Measurements from ENCODE around the gene RPL19. TPM values are rescaled to one million over a fixed set of nuclear protein-coding genes. Genes with fewer than 3 reads are reported as not detected.

RPL19 gene
- total and polyA plus RNA-seq, 8 donors, result 925 to 1,714 (median 1,229) TPM

GRCh38 chr17:39153599-39154051 is 46.5 kb upstream of the RPL19 start:
- no peaks in the 10 kb centered on the region for H3K36me3 ChIP-seq
- no peaks in the 10 kb centered on the region for H3K9me3 ChIP-seq
- H3K27ac ChIP-seq, result peak overlapping the region; percentile 39 to 85 (median 55)
- H3K27me3 ChIP-seq, result no peaks in the 10 kb centered on the region
- H3K4me1 ChIP-seq, result peaks cover 0 to 4% (median 0%) of the 10 kb centered on the region in 3 donors
- intact Hi-C loops (cut with DNase I), result loop anchor here in 2 of 3 donors (5.0 to 10.0 kb wide), 2 partner anchors 89 to 171 kb away; no protein-coding TSS in a partner anchor
- FAIRE-seq, result no peak
- peak; percentile 81 to 96 (median 90) for DNase-seq
- WGBS, 2 donors, result 31 to 33% methylated on average over 16 of the region's 16 CpGs
- H3K4me3 ChIP-seq, result peak overlapping the region; percentile 11 to 61 (median 54)
- peak; percentile 77 to 91 (median 84) for ATAC-seq
- TF ChIP-seq, protein P1, sequence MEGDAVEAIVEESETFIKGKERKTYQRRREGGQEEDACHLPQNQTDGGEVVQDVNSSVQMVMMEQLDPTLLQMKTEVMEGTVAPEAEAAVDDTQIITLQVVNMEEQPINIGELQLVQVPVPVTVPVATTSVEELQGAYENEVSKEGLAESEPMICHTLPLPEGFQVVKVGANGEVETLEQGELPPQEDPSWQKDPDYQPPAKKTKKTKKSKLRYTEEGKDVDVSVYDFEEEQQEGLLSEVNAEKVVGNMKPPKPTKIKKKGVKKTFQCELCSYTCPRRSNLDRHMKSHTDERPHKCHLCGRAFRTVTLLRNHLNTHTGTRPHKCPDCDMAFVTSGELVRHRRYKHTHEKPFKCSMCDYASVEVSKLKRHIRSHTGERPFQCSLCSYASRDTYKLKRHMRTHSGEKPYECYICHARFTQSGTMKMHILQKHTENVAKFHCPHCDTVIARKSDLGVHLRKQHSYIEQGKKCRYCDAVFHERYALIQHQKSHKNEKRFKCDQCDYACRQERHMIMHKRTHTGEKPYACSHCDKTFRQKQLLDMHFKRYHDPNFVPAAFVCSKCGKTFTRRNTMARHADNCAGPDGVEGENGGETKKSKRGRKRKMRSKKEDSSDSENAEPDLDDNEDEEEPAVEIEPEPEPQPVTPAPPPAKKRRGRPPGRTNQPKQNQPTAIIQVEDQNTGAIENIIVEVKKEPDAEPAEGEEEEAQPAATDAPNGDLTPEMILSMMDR (IDR thresholded peaks at IDR 0.05), result no peak

- TF ChIP-seq, protein P1 (IDR thresholded peaks at IDR 0.05), result no peak
- Histone ChIP-seq H3K9me3 (no peaks in the 10 kb centered on the region), H3K27me3 (no peaks in the 10 kb centered on the region), H3K36me3 (no peaks in the 10 kb centered on the region), H3K4me1 (peaks cover 0 to 4% (median 0%) of the 10 kb centered on the region in 3 donors), H3K27ac (no peak overlapping the region), H3K4me3 (no peak overlapping the region)
- FAIRE-seq (no peak), ATAC-seq (no peak), DNase-seq (no peak)
- WGBS, 2 donors, result 55 to 61% methylated on average over 2 of the region's 2 CpGs
- intact Hi-C loops (cut with DNase I), result loop anchor here in 1 of 3 donors (10.0 kb wide), 1 partner anchor 91 kb away; no protein-coding TSS in a partner anchor
These were observed 44.4 kb upstream of the RPL19 start for GRCh38 chr17:39155654-39156053.

- no peaks in the 10 kb centered on the region for H3K9me3 ChIP-seq
- H3K27me3 ChIP-seq, result no peaks in the 10 kb centered on the region
- DNase-seq, result no peak
- WGBS, 2 donors, result 82 to 83% methylated on average over 7 of the region's 7 CpGs
- FAIRE-seq, result no peak
- H3K36me3 ChIP-seq, result no peaks in the 10 kb centered on the region
- no peak overlapping the region for H3K4me3 ChIP-seq
- H3K27ac ChIP-seq, result no peak overlapping the region
- peaks cover 0 to 4% (median 0%) of the 10 kb centered on the region in 3 donors for H3K4me1 ChIP-seq
- TF ChIP-seq, protein P1 (IDR thresholded peaks at IDR 0.05), result no peak
- intact Hi-C loops (cut with DNase I), result loop anchor here in 1 of 3 donors (10.0 kb wide), 1 partner anchor 92 kb away; no protein-coding TSS in a partner anchor
- ATAC-seq, result no peak
These were observed 43.6 kb upstream of the RPL19 start for GRCh38 chr17:39156491-39156890.

DNA sequence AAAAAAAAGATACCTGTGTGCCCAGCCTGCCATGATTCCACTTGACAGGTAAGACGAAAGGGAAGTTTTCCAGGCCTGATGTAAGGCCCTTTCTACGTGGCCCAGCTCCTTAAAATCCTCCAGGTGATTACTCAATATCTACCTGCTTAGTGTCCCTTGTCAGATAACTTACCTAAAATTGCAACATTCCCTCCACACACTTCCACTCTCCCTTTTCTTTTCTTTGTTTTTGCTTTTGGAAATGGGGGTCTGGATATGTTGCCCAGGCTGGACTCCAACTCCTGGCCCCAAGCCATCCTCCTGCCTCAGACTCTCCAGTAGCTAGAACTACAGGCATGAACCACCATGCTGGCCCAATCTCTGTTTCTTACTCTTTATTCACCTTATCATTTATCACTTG is 41.5 kb upstream of the RPL19 start:
- 81 to 87% methylated on average over 2 of the region's 2 CpGs for WGBS, 2 donors
- no peak for FAIRE-seq
- H3K4me3 ChIP-seq, result no peak overlapping the region
- H3K36me3 ChIP-seq, result no peaks in the 10 kb centered on the region
- no peak overlapping the region for H3K27ac ChIP-seq
- H3K9me3 ChIP-seq, result no peaks in the 10 kb centered on the region
- intact Hi-C loops (cut with DNase I), result loop anchor here in 1 of 3 donors (10.0 kb wide), 1 partner anchor 94 kb away; no protein-coding TSS in a partner anchor
- no peaks in the 10 kb centered on the region for H3K27me3 ChIP-seq
- TF ChIP-seq, protein P1 (IDR thresholded peaks at IDR 0.05), result no peak
- no peak for ATAC-seq
- no peaks in the 10 kb centered on the region for H3K4me1 ChIP-seq
- DNase-seq, result no peak

DNA sequence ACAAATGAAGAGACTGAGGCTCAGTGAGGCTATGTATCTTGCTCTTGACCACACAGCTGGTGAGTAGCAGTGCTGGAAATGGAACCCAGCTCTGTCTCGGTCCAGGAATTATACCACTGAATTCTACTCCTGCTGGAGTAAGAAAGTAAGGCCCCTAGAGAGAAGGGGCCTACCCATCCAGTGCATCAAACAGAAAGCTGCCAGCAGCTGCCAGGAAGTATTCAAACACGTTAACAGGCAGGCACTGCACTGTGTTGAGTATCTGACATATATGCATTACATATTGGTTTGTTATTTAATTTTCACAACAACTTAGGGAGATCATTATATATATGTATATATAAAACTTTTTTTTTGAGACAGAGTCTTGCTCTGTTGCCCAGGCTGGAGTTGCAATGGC is 38.1 kb upstream of the RPL19 start:
- ATAC-seq (no peak), FAIRE-seq (no peak), DNase-seq (no peak)
- Histone ChIP-seq H3K9me3 (no peaks in the 10 kb centered on the region), H3K27me3 (no peaks in the 10 kb centered on the region), H3K4me1 (peaks cover 0 to 13% (median 7%) of the 10 kb centered on the region in 3 donors), H3K27ac (no peak overlapping the region), H3K36me3 (no peaks in the 10 kb centered on the region), H3K4me3 (no peak overlapping the region)
- TF ChIP-seq, protein P1 (IDR thresholded peaks at IDR 0.05), result no peak
- 78 to 79% methylated on average over 2 of the region's 2 CpGs for WGBS, 2 donors
- intact Hi-C loops (cut with DNase I), result no loop called here
